Heart right ventricle (tissue), 16 donors: ENCODE measurements around the gene GRIA3. TPM values are rescaled to one million over a fixed set of nuclear protein-coding genes. Genes with fewer than 3 reads are reported as not detected.

ENCODE experiments used
- ATAC-seq, 8 donors: fragments of 200-7000 bp; cut with Tn5 transposase; one replicate each; pipeline ENCODE4 v1.9.1; 2020; ENCODE audit warnings: mild to moderate bottlenecking in 8 of 8, moderate library complexity in 8 of 8, moderate number of reproducible peaks in 1 of 8
- DNase-seq, 2 donors: peaks; one replicate each; pipeline ENCODE4 v3.0.0-alpha.2; 2020
- H3K27ac ChIP-seq, 10 donors: fragments of 200-600 bp; sonication (generic) in 2 of 10; one replicate each; pipeline versions ENCODE4 v1.5.0 to v1.8.0; 2020 to 2022; ENCODE audit warnings: mild to moderate bottlenecking in 3 of 10
- H3K27me3 ChIP-seq, 7 donors: fragments of 200-600 bp; one replicate each; pipeline ENCODE4 v1.8.0; 2021 to 2022; ENCODE audit warnings: mild to moderate bottlenecking in 2 of 7
- H3K36me3 ChIP-seq, 9 donors: fragments of 200-600 bp; sonication (generic) in 1 of 9; one replicate each; pipeline versions ENCODE4 v1.5.0 to v1.8.0; 2020 to 2022; ENCODE audit warnings: mild to moderate bottlenecking in 2 of 9
- H3K4me1 ChIP-seq, 9 donors: fragments of 200-600 bp; sonication (generic) in 1 of 9; one replicate each; pipeline versions ENCODE4 v1.5.0 to v1.8.0; 2020 to 2022; ENCODE audit warnings: mild to moderate bottlenecking in 4 of 9
- H3K4me3 ChIP-seq, 10 donors: fragments of 200-600 bp; sonication (generic) in 2 of 10; one replicate each; pipeline versions ENCODE4 v1.5.0 to v1.8.0; 2020 to 2022; ENCODE audit warnings: mild to moderate bottlenecking in 7 of 10, moderate library complexity in 2 of 10
- H3K9me3 ChIP-seq, 11 donors: fragments of 200-600 bp in 10 of 11; sonication (generic) in 2 of 11; one replicate each; pipeline versions ENCODE4 v1.5.0 to v1.8.0; 2013 to 2022; ENCODE audit warnings: mild to moderate bottlenecking in 2 of 11, control low read depth in 1 of 11, moderate library complexity in 1 of 11
- WGBS, 2 donors: extraction: QIAGEN DNeasy Blood & Tissue Kit; methylation state at CpG; one replicate each; pipeline ENCODE4 v1.1.7; 2013; ENCODE audit warnings: inconsistent platforms in 1 of 2; 5-methylcytosine and 5-hydroxymethylcytosine counted together
- intact Hi-C, 10 donors: fragments of 100-400 bp; cut with DNase I; formaldehyde crosslinking; loops; one replicate each; pipeline versions ENCODE4 v1.11.1 to v1.14.2; 2022
- polyA plus RNA-seq, 2 donors: library from polyadenylated mRNA; stranded (reverse); fragments of 200-250 nt; gene quantifications; one replicate each; pipeline ENCODE4 v1.2.3, GENCODE V29; 2013
- total RNA-seq, 10 donors: library from RNA; stranded (reverse); fragmentation: NEBNext Ultra II Directional in 3 of 10; extraction: Animal tissue kit (Norgen Biotek cat#: 25700) in 3 of 10; gene quantifications; one replicate each; pipeline versions ENCODE4 v1.2.1 to v1.2.4, GENCODE V29; 2021 to 2023
- TF ChIP-seq, protein P1 (sequence below), 9 donors: fragments of 200-600 bp; sonication (generic) in 2 of 9; IDR thresholded peaks; one replicate each; pipeline versions ENCODE4 v1.5.0 to v1.8.0; 2021 to 2022; ENCODE audit warnings: antibody characterized with exemption in 9 of 9, mild to moderate bottlenecking in 5 of 9, moderate library complexity in 1 of 9
- donor health status: Arrhythmogenic right ventricular cardiomyopathy.
- donor health status: ischemic (EF 13 %, LVEDD 7.1; RV severe dilation, severe dysfunction).
- donor health status: healthy with polysubstance abuse.
- donor health status: DM: no; HTN: yes; CAD: no.
- donor health status: DM: no; HTN: no; CAD: no.
- donor health status: ischemic (EF 25% LVEDD 6.9; RV normal size, moderate dysfunction).
- donor health status: ischemic (EF 25% LVEDD 5.7; RV mildly dilated, moderate dysfunction).
- donor health status: healthy.
- donor health status: DM: yes; HTN: yes; CAD: no.
- donor health status: Ischemic cardiomyopathy.
- donor health status: ischemic (EF 35%, LVEDD 5.7; RV mildly dilated, moderate dysfunction).
- donor health status: nonischemic (EF 11% LVEDD 7.7; RV severe dilation, severe dysfunction).
- donor health status: DM: yes; HTN: yes; CAD: no.
- donor health status: PGD.
- donor health status: ischemic (EF 29% LVEDD 5.4; RV normal size, mild dysfunction).
- donor health status: nonischemic (EF 23%, LVEDD 6.1; RV moderate dilation, normal function).

Gene GRIA3
- total and polyA plus RNA-seq, 12 donors, result 0.06 to 12.4 (median 1.2) TPM

DNA sequence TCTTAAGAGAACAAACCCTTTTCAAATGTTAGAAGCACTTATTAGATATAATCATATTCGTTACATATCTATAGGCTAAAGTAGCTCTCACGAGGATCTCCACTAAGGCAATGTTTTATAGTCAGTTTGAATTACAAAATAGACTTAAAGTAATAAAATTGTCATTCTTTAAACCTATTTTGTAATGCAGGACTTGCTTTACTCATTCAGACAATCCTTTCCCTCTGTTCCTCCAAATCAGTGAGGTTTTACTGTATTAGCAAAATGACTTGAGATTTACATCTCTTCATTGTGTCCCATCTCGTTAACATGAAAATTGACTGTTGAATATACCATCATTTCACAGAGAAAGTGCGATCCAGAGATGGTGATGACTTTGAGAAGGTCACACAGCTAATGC, 284.4 kb downstream of the GRIA3 start:
- no peak overlapping the region for H3K27ac ChIP-seq
- no peak for ATAC-seq
- H3K27me3 ChIP-seq, result no peaks in the 10 kb centered on the region
- TF ChIP-seq, protein P1, sequence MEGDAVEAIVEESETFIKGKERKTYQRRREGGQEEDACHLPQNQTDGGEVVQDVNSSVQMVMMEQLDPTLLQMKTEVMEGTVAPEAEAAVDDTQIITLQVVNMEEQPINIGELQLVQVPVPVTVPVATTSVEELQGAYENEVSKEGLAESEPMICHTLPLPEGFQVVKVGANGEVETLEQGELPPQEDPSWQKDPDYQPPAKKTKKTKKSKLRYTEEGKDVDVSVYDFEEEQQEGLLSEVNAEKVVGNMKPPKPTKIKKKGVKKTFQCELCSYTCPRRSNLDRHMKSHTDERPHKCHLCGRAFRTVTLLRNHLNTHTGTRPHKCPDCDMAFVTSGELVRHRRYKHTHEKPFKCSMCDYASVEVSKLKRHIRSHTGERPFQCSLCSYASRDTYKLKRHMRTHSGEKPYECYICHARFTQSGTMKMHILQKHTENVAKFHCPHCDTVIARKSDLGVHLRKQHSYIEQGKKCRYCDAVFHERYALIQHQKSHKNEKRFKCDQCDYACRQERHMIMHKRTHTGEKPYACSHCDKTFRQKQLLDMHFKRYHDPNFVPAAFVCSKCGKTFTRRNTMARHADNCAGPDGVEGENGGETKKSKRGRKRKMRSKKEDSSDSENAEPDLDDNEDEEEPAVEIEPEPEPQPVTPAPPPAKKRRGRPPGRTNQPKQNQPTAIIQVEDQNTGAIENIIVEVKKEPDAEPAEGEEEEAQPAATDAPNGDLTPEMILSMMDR (IDR thresholded peaks at IDR 0.05), result no peak
- DNase-seq, result no peak
- no peaks in the 10 kb centered on the region for H3K36me3 ChIP-seq
- H3K4me3 ChIP-seq, result no peak overlapping the region
- no peaks in the 10 kb centered on the region for H3K9me3 ChIP-seq
- intact Hi-C loops, result no loop called here
- no peaks in the 10 kb centered on the region for H3K4me1 ChIP-seq
- WGBS, 2 donors, result 73 to 75% methylated on average over 4 of the region's 4 CpGs

DNA sequence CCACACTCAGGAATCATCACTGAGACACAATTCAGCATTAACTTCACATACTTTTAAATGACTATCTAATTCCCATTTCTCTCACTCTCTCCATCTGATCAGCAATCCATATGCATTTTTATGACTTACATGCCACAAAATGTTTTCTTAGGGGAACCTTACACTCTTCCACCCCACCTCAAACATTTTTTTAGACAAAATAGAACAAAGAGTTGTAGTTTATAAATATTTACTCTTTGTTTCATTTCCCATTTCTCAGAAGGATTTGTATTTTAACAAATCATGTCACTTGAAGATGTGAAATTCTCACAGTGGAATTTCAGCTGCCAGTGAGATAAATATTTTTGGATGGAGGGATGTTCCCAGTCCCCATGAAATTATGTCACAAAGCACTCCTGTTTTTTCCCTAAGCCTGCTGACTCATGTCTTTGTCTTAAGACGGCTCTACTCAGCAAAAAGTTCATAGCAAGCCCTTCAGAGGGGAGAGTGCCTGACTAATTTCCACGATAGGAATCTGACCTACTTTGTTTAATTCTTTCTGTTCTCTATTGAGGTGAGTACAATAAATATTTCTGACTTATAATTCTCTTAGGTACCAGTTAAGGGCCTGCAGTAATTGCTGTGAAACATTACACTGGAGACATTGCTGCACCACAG, 291.1 kb downstream of the GRIA3 start:
- Histone ChIP-seq H3K9me3 (no peaks in the 10 kb centered on the region), H3K27me3 (no peaks in the 10 kb centered on the region), H3K4me3 (no peak overlapping the region), H3K4me1 (no peaks in the 10 kb centered on the region), H3K36me3 (no peaks in the 10 kb centered on the region), H3K27ac (no peak overlapping the region)
- TF ChIP-seq, protein P1 (IDR thresholded peaks at IDR 0.05), result no peak
- intact Hi-C loops, result no loop called here
- WGBS, 2 donors, result 58 to 60% methylated on average over 2 of the region's 2 CpGs
- ATAC-seq (no peak), DNase-seq (no peak)

DNA sequence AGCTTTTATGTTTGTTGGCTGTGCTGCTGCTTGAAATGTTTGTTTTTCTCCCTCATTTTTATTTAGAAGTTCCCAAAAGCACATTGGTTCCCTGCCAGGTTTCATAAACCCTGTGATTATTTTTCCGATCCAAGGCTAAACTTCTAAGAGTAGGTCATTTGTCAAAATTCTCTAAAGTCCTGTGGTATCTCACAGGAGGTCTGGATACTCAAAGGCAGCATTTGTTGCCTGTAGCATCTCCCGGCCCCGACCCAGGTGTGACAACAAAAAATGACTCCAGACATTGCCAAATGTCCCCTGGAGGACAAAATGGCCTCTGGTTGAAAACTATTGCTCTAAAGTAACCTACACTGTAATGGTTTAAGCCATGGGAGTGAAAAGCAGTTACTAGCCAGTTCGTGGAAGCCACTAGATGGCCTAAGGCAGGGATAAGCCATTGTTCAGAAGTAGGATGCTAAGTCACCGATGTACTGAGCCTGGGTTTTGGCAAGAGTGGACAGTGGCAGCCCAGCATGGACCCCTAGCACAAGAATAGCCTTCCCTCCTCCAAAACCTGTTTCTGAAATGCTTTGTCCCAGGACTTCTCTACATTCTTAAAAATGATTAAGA, 292.6 kb downstream of the GRIA3 start:
- TF ChIP-seq, protein P1 (IDR thresholded peaks at IDR 0.05), result no peak
- Histone ChIP-seq H3K4me1 (peaks cover 0 to 4% (median 0%) of the 10 kb centered on the region in 9 donors), H3K27me3 (no peaks in the 10 kb centered on the region), H3K27ac (no peak overlapping the region), H3K36me3 (no peaks in the 10 kb centered on the region), H3K9me3 (no peaks in the 10 kb centered on the region), H3K4me3 (no peak overlapping the region)
- DNase-seq (no peak), ATAC-seq (no peak)
- 47 to 65% methylated on average over 5 of the region's 5 CpGs for WGBS, 2 donors
- intact Hi-C loops, result no loop called here

DNA sequence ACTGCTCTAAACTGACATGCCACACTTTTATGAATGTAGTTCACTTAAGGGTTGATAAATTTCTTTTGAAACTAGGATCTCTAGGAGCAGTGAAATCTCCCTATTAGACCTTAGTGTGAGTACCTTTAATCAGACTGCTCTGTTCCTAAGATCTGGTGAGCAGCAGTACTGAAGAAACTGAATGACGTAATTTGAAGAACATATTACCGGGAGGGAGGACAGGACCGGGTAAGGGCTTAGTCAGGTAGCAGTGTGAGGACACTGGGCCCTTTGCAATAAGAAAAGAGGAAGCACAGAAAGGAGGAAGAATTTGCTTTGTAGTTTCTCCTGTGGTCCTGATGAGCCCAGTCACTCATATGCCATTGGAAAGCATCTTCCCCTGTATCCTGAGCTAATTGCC, 293.6 kb downstream of the GRIA3 start:
- intact Hi-C loops, result no loop called here
- H3K36me3 ChIP-seq, result no peaks in the 10 kb centered on the region
- TF ChIP-seq, protein P1 (IDR thresholded peaks at IDR 0.05), result no peak
- no peaks in the 10 kb centered on the region for H3K27me3 ChIP-seq
- ATAC-seq (no peak), DNase-seq (no peak)
- H3K9me3 ChIP-seq, result no peaks in the 10 kb centered on the region
- H3K4me3 ChIP-seq, result no peak overlapping the region
- peaks cover 0 to 8% (median 0%) of the 10 kb centered on the region in 9 donors for H3K4me1 ChIP-seq
- WGBS, 2 donors, result 95 to 100% methylated on average over 3 of the region's 3 CpGs
- no peak overlapping the region for H3K27ac ChIP-seq
